IMR-90 (cell line): ENCODE results near the gene AUTS2. TPM values are rescaled to one million over a fixed set of nuclear protein-coding genes. Genes with fewer than 3 reads are reported as not detected.

ENCODE experiments used
- ATAC-seq: fragments of 200-7000 bp; cut with Tn5 transposase; 2 replicates; pipeline ENCODE4 v1.9.1; 2020; ENCODE audit warnings: low read depth, mild to moderate bottlenecking, moderate library complexity
- BruUV-seq: library from RNA; stranded (reverse); fragments of 400-500 nt; replicated peaks from 2 replicates; lab custom pipeline; 2021; lab: Mats Ljungman, UMichigan
- CTCF ChIA-PET: fragments of 300-600 bp; formaldehyde crosslinking; extraction: SDS; loops from one replicate; lab custom pipeline; 2021; ENCODE audit warnings: antibody characterized with exemption; lab: Yijun Ruan, JAX
- POLR2A ChIA-PET: fragments of 300-600 bp; sonication (Branson Sonifier 250); formaldehyde crosslinking; loops from one replicate; lab custom pipeline; 2022; ENCODE audit warnings: antibody characterized with exemption; ENCODE audit not compliant: unreplicated experiment; lab: Charles Lee
- DNase-seq: peaks from one replicate; pipeline ENCODE4 v3.0.0; 2013
- H2AFZ ChIP-seq: replicated peaks from 2 replicates; pipeline ENCODE3; 2013; ENCODE audit warnings: low read length, mild to moderate bottlenecking; ENCODE audit not compliant: poor library complexity
- H2AK5ac ChIP-seq: 2 replicates; pipeline ENCODE4 v1.6.1; 2013; ENCODE audit warnings: low read depth, low read length, inconsistent platforms
- H2AK9ac ChIP-seq: replicated peaks from 2 replicates; pipeline ENCODE3; 2013; ENCODE audit warnings: mild to moderate bottlenecking, low read depth, low read length, moderate library complexity; ENCODE audit not compliant: poor library complexity
- H2BK120ac ChIP-seq: 2 replicates; pipeline ENCODE4 v1.6.1; 2013; ENCODE audit warnings: low read depth, low read length, inconsistent platforms
- H2BK15ac ChIP-seq: 3 replicates; pipeline ENCODE4 v1.6.1; 2013; ENCODE audit warnings: low read depth, low read length, inconsistent platforms
- H2BK20ac ChIP-seq: 2 replicates; pipeline ENCODE4 v1.6.1; 2013; ENCODE audit warnings: low read depth, mild to moderate bottlenecking, inconsistent platforms, low read length, moderate library complexity
- H2BK5ac ChIP-seq: 2 replicates; pipeline ENCODE4 v1.6.1; 2013; ENCODE audit warnings: mild to moderate bottlenecking, low read depth, low read length, inconsistent platforms; ENCODE audit not compliant: poor library complexity, severe bottlenecking
- H3K14ac ChIP-seq: replicated peaks from 2 replicates; pipeline ENCODE4 v1.6.1; 2013; ENCODE audit warnings: low read depth, low read length, inconsistent platforms
- H3K18ac ChIP-seq: 2 replicates; pipeline ENCODE4 v1.6.1; 2013; ENCODE audit warnings: low read depth, low read length, control low read depth
- H3K23ac ChIP-seq: 2 replicates; pipeline ENCODE4 v1.6.1; 2013; ENCODE audit warnings: low read depth, low read length, inconsistent platforms
- H3K27ac ChIP-seq: 2 replicates; pipeline ENCODE4 v1.5.1; 2013; ENCODE audit warnings: mild to moderate bottlenecking, control low read depth, low read length; ENCODE audit not compliant: insufficient read depth
- H3K27me3 ChIP-seq: 2 replicates; pipeline ENCODE4 v1.6.1; 2013; ENCODE audit warnings: low read length; ENCODE audit not compliant: control insufficient read depth, insufficient read depth
- H3K36me3 ChIP-seq: 2 replicates; pipeline ENCODE4 v1.6.1; 2013; ENCODE audit warnings: low read length, mixed read lengths; ENCODE audit not compliant: control insufficient read depth, insufficient read depth
- H3K4ac ChIP-seq: 2 replicates; pipeline ENCODE4 v1.6.1; 2013; ENCODE audit warnings: low read depth, low read length, inconsistent platforms
- H3K4me1 ChIP-seq: 2 replicates; pipeline ENCODE4 v1.6.1; 2013; ENCODE audit warnings: low read length, mixed read lengths; ENCODE audit not compliant: control insufficient read depth, insufficient read depth
- H3K4me2 ChIP-seq: 2 replicates; pipeline ENCODE4 v1.6.1; 2013; ENCODE audit warnings: low read depth, mild to moderate bottlenecking, control low read depth, low read length, moderate library complexity
- H3K4me3 ChIP-seq: 2 replicates; pipeline ENCODE4 v1.5.1; 2013; ENCODE audit warnings: low read depth, mild to moderate bottlenecking, control low read depth, low read length, moderate library complexity; ENCODE audit not compliant: insufficient read depth
- H3K56ac ChIP-seq: 2 replicates; pipeline ENCODE4 v1.6.1; 2013; ENCODE audit warnings: low read length, inconsistent platforms; ENCODE audit not compliant: insufficient read depth; ENCODE audit errors: extremely low read depth
- H3K79me1 ChIP-seq, 2 experiments: 2 replicates each; pipeline ENCODE4 v1.6.1; 2013; ENCODE audit warnings: low read length in 2 of 2, inconsistent platforms in 1 of 2, low read depth in 1 of 2
- H3K9ac ChIP-seq: 2 replicates; pipeline ENCODE4 v1.6.1; 2013; ENCODE audit warnings: low read depth, low read length, control low read depth
- H3K9me1 ChIP-seq: 2 replicates; pipeline ENCODE4 v1.6.1; 2013; ENCODE audit warnings: low read length, inconsistent platforms; ENCODE audit not compliant: insufficient read depth
- H3K9me3 ChIP-seq: 2 replicates; pipeline ENCODE4 v1.6.1; 2013; ENCODE audit warnings: low read length; ENCODE audit not compliant: control insufficient read depth, insufficient read depth
- H4K20me1 ChIP-seq: 2 replicates; pipeline ENCODE4 v1.6.1; 2013; ENCODE audit warnings: low read length, inconsistent platforms; ENCODE audit not compliant: insufficient read depth
- H4K5ac ChIP-seq: 2 replicates; pipeline ENCODE4 v1.6.1; 2013; ENCODE audit warnings: mild to moderate bottlenecking, low read depth, low read length, control low read depth
- H4K8ac ChIP-seq, 2 experiments: 2 replicates each; pipeline ENCODE4 v1.6.1; 2013; ENCODE audit warnings: low read depth in 2 of 2, low read length in 2 of 2, control low read depth in 1 of 2, inconsistent platforms in 1 of 2
- H4K91ac ChIP-seq: 2 replicates; pipeline ENCODE4 v1.6.1; 2013; ENCODE audit warnings: low read depth, low read length, inconsistent platforms; ENCODE audit not compliant: insufficient read depth
- BHLHE40 ChIP-seq: fragments of 150-350 bp; IDR thresholded peaks from 2 replicates; pipeline ENCODE4 v1.6.1; 2016; ENCODE audit warnings: mild to moderate bottlenecking, low read depth, low read length
- CEBPB ChIP-seq: IDR thresholded peaks from 2 replicates; pipeline ENCODE4 v1.6.1; 2012; ENCODE audit warnings: low read depth, low read length, improper control_type of control experiment
- CHD1 ChIP-seq: IDR thresholded peaks from 2 replicates; pipeline ENCODE4 v1.6.1; 2012; ENCODE audit warnings: low read depth, low read length, improper control_type of control experiment
- FOS ChIP-seq: fragments of 150-350 bp; IDR thresholded peaks from 2 replicates; pipeline ENCODE4 v1.6.1; 2016; ENCODE audit warnings: low read depth, low read length
- MAZ ChIP-seq: IDR thresholded peaks from 2 replicates; pipeline ENCODE4 v1.6.1; 2012; ENCODE audit warnings: low read depth, mild to moderate bottlenecking, low read length, improper control_type of control experiment, moderate library complexity, borderline replicate concordance
- MXI1 ChIP-seq: IDR thresholded peaks from 2 replicates; pipeline ENCODE4 v1.6.1; 2012; ENCODE audit warnings: low read depth, mild to moderate bottlenecking, low read length, moderate library complexity, borderline replicate concordance
- POLR2A ChIP-seq: IDR thresholded peaks from 2 replicates; pipeline ENCODE4 v1.6.1; 2012; ENCODE audit warnings: mild to moderate bottlenecking, low read depth, low read length
- RFX5 ChIP-seq: IDR thresholded peaks from 2 replicates; pipeline ENCODE4 v1.8.0; 2012; ENCODE audit warnings: low read depth, mild to moderate bottlenecking, low read length, moderate library complexity
- WGBS, 2 experiments: methylation state at CpG; one replicate each; pipeline versions ENCODE4 v1.1.5 to v1.1.7; 2013; ENCODE audit warnings: missing lambda C conversion rate in 2 of 2; ENCODE audit not compliant: insufficient read length in 1 of 2; ENCODE audit errors: extremely low coverage in 2 of 2; 5-methylcytosine and 5-hydroxymethylcytosine counted together
- dilution Hi-C: fragments of 300-500 bp; cut with HindIII; formaldehyde crosslinking; loops from one replicate; pipeline ENCODE4 v1.14.3; 2018; ENCODE audit warnings: low sequenced_read_pairs; ENCODE audit not compliant: unreplicated experiment
- in situ Hi-C: fragments of 300-500 bp; cut with MboI; formaldehyde crosslinking; loops from 3 replicates; pipeline ENCODE4 v1.14.3; 2019; ENCODE audit warnings: low sequenced_read_pairs, inconsistent platforms, mixed read lengths
- intact Hi-C: fragments of 100-400 bp; cut with micrococcal nuclease; formaldehyde crosslinking; loops from 2 replicates; pipeline ENCODE4 v1.10.0; 2022
- polyA plus RNA-seq, 3 experiments: library from polyadenylated mRNA; depleted of rRNA; stranded (reverse); fragments of >200 nt; gene quantifications; 2 replicates each; pipeline ENCODE4 v1.2.3, GENCODE V29; 2012; ENCODE audit warnings: low replicate concordance in 1 of 3
- total RNA-seq: library from RNA; depleted of rRNA; stranded (reverse); fragments of >200 nt; gene quantifications from 2 replicates; pipeline ENCODE4 v1.2.3, GENCODE V29; 2012
- TF ChIP-seq, protein P1 (sequence below): conservative IDR thresholded peaks from 2 replicates; pipeline ENCODE4 v1.5.1; 2012; ENCODE audit warnings: mild to moderate bottlenecking, low read depth, low read length, improper control_type of control experiment
- TF ChIP-seq, protein P2 (sequence below): fragments of 150-350 bp; IDR thresholded peaks from 2 replicates; pipeline ENCODE4 v1.6.1; 2017; ENCODE audit warnings: mild to moderate bottlenecking, antibody characterized with exemption, low read length, low read depth
- TF ChIP-seq, protein P3 (sequence below): fragments of 150-350 bp; IDR thresholded peaks from 2 replicates; pipeline ENCODE4 v1.6.1; 2016; ENCODE audit warnings: low read depth, mild to moderate bottlenecking, low read length, moderate library complexity, borderline replicate concordance

AUTS2 gene
- total and polyA plus RNA-seq, 2 of the 4 experiments (the other 2 are of a cell fraction): 0.90 to 3.0 TPM

DNA sequence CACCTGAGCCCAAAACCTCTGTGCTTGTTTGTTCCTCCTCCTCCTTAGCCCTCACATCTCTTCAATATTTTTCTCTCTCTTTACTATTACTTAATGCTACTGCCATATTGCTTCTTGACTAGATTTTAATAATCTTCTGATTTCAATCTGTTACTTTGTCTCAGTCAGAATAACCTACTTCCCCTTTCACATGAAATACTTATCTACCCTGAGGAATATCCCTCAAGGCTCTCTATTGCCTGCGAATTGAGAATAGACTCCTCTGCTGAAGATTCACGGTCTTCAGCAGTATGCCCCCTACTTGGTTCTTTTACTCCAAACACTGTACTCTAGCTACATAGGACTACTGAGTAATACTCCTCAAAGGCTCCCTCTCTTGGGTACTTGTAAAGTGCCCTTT, 430.3 kb downstream of the AUTS2 start:
- Histone ChIP-seq H2BK20ac (no peak overlapping the region), H2AK9ac (no peak overlapping the region), H3K9me3 (no peaks in the 10 kb centered on the region), H3K14ac (no peak overlapping the region), H3K9me1 (no peaks in the 10 kb centered on the region), H4K8ac (no peak overlapping the region), H3K9ac (no peak overlapping the region), H4K5ac (no peak overlapping the region), H3K56ac (no peak overlapping the region), H2AK5ac (no peak overlapping the region), H3K27ac (no peak overlapping the region), H3K23ac (no peak overlapping the region), H4K20me1 (no peaks in the 10 kb centered on the region), H3K18ac (no peak overlapping the region), H2BK120ac (no peak overlapping the region), H3K4me2 (no peak overlapping the region), H3K36me3 (no peaks in the 10 kb centered on the region), H3K79me1 (no peaks in the 10 kb centered on the region), H2BK5ac (no peak overlapping the region), H3K27me3 (no peaks in the 10 kb centered on the region), H3K4me3 (no peak overlapping the region), H2BK15ac (no peak overlapping the region), H3K4ac (no peak overlapping the region), H2AFZ (no peak overlapping the region), H3K4me1 (no peaks in the 10 kb centered on the region), H4K91ac (no peak overlapping the region)
- no peak for DNase-seq
- TF ChIP-seq, protein P1, sequence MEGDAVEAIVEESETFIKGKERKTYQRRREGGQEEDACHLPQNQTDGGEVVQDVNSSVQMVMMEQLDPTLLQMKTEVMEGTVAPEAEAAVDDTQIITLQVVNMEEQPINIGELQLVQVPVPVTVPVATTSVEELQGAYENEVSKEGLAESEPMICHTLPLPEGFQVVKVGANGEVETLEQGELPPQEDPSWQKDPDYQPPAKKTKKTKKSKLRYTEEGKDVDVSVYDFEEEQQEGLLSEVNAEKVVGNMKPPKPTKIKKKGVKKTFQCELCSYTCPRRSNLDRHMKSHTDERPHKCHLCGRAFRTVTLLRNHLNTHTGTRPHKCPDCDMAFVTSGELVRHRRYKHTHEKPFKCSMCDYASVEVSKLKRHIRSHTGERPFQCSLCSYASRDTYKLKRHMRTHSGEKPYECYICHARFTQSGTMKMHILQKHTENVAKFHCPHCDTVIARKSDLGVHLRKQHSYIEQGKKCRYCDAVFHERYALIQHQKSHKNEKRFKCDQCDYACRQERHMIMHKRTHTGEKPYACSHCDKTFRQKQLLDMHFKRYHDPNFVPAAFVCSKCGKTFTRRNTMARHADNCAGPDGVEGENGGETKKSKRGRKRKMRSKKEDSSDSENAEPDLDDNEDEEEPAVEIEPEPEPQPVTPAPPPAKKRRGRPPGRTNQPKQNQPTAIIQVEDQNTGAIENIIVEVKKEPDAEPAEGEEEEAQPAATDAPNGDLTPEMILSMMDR: no peak
- TF ChIP-seq MAZ (no peak), POLR2A (no peak), CEBPB (no peak), CHD1 (no peak), BHLHE40 (no peak), FOS (no peak), RFX5 (no peak), MXI1 (no peak)
- TF ChIP-seq, protein P2, sequence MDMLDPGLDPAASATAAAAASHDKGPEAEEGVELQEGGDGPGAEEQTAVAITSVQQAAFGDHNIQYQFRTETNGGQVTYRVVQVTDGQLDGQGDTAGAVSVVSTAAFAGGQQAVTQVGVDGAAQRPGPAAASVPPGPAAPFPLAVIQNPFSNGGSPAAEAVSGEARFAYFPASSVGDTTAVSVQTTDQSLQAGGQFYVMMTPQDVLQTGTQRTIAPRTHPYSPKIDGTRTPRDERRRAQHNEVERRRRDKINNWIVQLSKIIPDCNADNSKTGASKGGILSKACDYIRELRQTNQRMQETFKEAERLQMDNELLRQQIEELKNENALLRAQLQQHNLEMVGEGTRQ: no peak
- TF ChIP-seq, protein P3, sequence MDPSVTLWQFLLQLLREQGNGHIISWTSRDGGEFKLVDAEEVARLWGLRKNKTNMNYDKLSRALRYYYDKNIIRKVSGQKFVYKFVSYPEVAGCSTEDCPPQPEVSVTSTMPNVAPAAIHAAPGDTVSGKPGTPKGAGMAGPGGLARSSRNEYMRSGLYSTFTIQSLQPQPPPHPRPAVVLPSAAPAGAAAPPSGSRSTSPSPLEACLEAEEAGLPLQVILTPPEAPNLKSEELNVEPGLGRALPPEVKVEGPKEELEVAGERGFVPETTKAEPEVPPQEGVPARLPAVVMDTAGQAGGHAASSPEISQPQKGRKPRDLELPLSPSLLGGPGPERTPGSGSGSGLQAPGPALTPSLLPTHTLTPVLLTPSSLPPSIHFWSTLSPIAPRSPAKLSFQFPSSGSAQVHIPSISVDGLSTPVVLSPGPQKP: no peak
- no TSS peak for BruUV-seq
- WGBS, 2 experiments: no CpG with 5 or more reads among the region's 2 CpGs
- ATAC-seq: no peak
- in situ Hi-C loops: no loop called here
- intact Hi-C loops: no loop called here
- dilution Hi-C loops: no loop called here
- ChIA-PET POLR2A (no interaction called here), CTCF (no interaction called here)
